Fibroblast of mammary gland (primary cell): Measurements from ENCODE around the gene CAMKMT.

ENCODE experiments used
- DNase-seq: peaks from one replicate; pipeline ENCODE4 v3.0.0-alpha.2; 2010; ENCODE audit warnings: low read depth
- H3K4me3 ChIP-seq: 2 replicates; pipeline ENCODE4 v1.5.1; 2011; ENCODE audit warnings: low read depth, mild to moderate bottlenecking, low read length, moderate library complexity; ENCODE audit not compliant: control insufficient read depth
- TF ChIP-seq, protein P1 (sequence below): conservative IDR thresholded peaks from 2 replicates; pipeline ENCODE4 v1.5.1; 2011; ENCODE audit warnings: low read depth, low read length, inconsistent platforms; ENCODE audit not compliant: control insufficient read depth, insufficient read depth

Gene CAMKMT

GRCh38 chr2:44547718-44548117 lies 186.0 kb downstream of the CAMKMT start:
- H3K4me3 ChIP-seq, result no peak overlapping the region
- no peak for DNase-seq
- TF ChIP-seq, protein P1, sequence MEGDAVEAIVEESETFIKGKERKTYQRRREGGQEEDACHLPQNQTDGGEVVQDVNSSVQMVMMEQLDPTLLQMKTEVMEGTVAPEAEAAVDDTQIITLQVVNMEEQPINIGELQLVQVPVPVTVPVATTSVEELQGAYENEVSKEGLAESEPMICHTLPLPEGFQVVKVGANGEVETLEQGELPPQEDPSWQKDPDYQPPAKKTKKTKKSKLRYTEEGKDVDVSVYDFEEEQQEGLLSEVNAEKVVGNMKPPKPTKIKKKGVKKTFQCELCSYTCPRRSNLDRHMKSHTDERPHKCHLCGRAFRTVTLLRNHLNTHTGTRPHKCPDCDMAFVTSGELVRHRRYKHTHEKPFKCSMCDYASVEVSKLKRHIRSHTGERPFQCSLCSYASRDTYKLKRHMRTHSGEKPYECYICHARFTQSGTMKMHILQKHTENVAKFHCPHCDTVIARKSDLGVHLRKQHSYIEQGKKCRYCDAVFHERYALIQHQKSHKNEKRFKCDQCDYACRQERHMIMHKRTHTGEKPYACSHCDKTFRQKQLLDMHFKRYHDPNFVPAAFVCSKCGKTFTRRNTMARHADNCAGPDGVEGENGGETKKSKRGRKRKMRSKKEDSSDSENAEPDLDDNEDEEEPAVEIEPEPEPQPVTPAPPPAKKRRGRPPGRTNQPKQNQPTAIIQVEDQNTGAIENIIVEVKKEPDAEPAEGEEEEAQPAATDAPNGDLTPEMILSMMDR, result no peak

DNA sequence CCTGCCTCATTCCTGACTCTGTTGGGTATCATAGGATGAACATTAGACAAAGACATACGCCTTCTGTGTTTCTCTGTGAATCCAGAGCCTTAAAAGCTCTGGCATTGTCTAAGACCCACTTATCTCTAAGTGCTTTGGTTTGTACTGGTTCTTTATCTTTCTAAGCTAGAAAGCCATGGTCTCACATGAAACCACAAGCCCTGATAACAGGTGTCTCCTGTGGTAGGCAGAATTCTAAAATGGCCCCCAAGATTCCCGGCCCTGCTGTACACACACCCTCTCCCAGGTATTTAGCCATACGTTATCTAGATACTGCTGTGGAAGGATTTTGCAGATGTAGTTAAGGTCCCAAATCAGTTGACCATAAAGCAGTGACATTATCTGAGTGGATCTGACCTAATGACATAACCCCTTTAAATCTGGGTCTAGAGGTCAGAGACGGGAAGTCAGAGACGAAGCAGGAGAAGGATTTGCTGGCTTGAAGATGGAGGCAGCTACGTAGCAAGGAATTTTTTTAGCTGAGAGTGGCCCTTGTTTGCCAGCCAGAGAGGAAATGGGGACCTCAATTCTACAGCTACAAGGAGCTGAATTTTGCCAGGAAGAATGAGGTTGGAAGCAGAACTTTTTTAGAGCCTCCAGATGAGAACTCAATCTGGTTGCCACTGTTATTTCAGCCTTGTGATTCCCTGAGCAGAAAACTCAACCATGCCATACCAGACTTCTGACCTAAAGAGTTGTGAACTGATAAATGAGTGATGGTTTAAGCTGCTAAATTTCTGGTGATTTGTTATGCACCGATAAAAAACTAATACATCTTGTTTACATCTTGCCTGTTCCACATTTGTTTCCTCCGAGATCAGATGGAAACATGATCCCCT lies 186.7 kb downstream of the CAMKMT start:
- H3K4me3 ChIP-seq, result no peak overlapping the region
- no peak for DNase-seq
- TF ChIP-seq, protein P1, result no peak

- TF ChIP-seq, protein P1, result no peak
- no peak overlapping the region for H3K4me3 ChIP-seq
- peak; percentile 90 for DNase-seq
These were observed 187.3 kb downstream of the CAMKMT start for GRCh38 chr2:44549099-44549471.

- DNase-seq, result peak; percentile 50
These were observed 188.1 kb downstream of the CAMKMT start for GRCh38 chr2:44549856-44550255.

DNA sequence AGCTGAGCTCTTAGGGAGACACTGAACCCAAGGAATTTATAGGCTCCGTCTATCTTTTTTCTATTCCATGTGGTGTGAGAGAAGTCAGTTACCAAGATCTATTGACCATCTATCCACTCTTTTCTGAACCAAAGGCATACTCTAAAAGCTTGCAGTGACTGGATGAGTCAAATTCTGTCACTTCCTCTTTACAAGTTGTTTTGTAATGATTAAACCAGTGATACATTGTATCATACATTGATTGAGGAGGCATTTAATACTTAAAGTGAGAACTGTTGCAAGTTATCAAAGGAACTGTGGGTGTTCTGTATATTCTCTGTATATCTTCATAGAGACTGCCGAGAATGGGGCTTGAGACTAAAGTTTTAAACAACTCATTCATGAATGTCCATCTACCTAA lies 188.8 kb downstream of the CAMKMT start:
- DNase-seq, result peak; percentile 32
- TF ChIP-seq, protein P1, result no peak
- no peak overlapping the region for H3K4me3 ChIP-seq

More at GRCh38 chr2:44549856-44550255, 188.1 kb downstream of the CAMKMT start:
- TF ChIP-seq, protein P1, result no peak
- no peak overlapping the region for H3K4me3 ChIP-seq

DNA sequence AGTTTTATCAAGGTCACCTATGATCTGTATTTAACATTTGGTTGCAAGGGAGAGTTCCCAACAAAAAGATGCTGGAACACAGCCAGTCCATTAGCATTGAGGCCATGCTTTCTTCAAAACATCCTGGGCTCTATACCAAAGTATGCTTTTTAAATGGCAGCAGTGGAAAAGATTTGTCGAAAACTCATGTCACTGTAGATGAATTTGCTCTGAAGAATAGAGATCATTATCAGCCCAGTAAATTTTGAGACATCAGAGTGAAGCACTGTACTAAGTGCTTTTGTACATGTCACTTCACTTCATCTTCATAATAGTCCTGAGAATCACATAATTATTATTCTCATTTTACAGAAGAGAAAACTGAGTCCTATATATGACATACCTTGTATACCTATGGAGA lies 189.8 kb downstream of the CAMKMT start:
- H3K4me3 ChIP-seq, result no peak overlapping the region
- DNase-seq, result no peak
- TF ChIP-seq, protein P1, result no peak
